K562 (cell line): ENCODE results near the gene VRK3. TPM values are rescaled to one million over a fixed set of nuclear protein-coding genes. Genes with fewer than 3 reads are reported as not detected.

Experiments used
- CBFA2T3 ChIP-seq: fragments of 450-650 bp; IDR thresholded peaks from 2 replicates; pipeline ENCODE4 v1.6.1; 2017
- EGR1 ChIP-seq: fragments of 450-650 bp; conservative IDR thresholded peaks from 2 replicates; pipeline ENCODE4 v1.6.1; 2017; ENCODE audit warnings: mild to moderate bottlenecking
- EP400 ChIP-seq: fragments of 450-650 bp; IDR thresholded peaks from 2 replicates; pipeline ENCODE4 v1.6.1; 2017; ENCODE audit warnings: antibody characterized with exemption, mild to moderate bottlenecking, moderate library complexity
- ESRRA ChIP-seq: fragments of 450-650 bp; IDR thresholded peaks from 2 replicates; pipeline ENCODE4 v1.6.1; 2014; ENCODE audit warnings: low read depth, mild to moderate bottlenecking, moderate library complexity, borderline replicate concordance
- FOS ChIP-seq: IDR thresholded peaks from 3 replicates; pipeline ENCODE4 v1.6.1; 2011; ENCODE audit not compliant: insufficient read length; ENCODE audit errors: extremely low read depth
- GABPB1 ChIP-seq: sonication (generic); formaldehyde crosslinking; IDR thresholded peaks from 2 replicates; pipeline ENCODE4 v1.8.0; 2022; ENCODE audit warnings: mild to moderate bottlenecking, missing genetic modification reagents
- HMG20A ChIP-seq: fragments of 450-650 bp; formaldehyde crosslinking; conservative IDR thresholded peaks from 2 replicates; pipeline ENCODE4 v1.4.0; 2020; ENCODE audit warnings: mild to moderate bottlenecking, mixed read lengths
- HMGN3 ChIP-seq: IDR thresholded peaks from 2 replicates; pipeline ENCODE4 v1.6.1; 2011; ENCODE audit warnings: borderline replicate concordance, low read depth, mild to moderate bottlenecking, mixed read lengths, low read length; ENCODE audit not compliant: insufficient read length; ENCODE audit errors: extremely low read depth
- ID3 ChIP-seq, 2 experiments: fragments of 250-450 bp in 1 of 2; fragments of 450-650 bp in 1 of 2; sonication (Bioruptor Pico) in 1 of 2; IDR thresholded peaks; 2 replicates each; pipeline versions ENCODE4 v1.6.1 to v1.8.0; 2016 to 2021; ENCODE audit warnings: mild to moderate bottlenecking in 2 of 2, moderate library complexity in 2 of 2, missing compliant biosample characterization in 1 of 2, missing genetic modification characterization in 1 of 2
- NELFE ChIP-seq: IDR thresholded peaks from 2 replicates; pipeline ENCODE4 v1.6.1; 2011; ENCODE audit warnings: mild to moderate bottlenecking; ENCODE audit not compliant: insufficient read depth, insufficient read length
- POLR2H ChIP-seq: IDR thresholded peaks from 2 replicates; pipeline ENCODE4 v1.6.1; 2016; ENCODE audit warnings: missing genetic modification characterization, low read depth, mild to moderate bottlenecking, control low read depth, missing compliant biosample characterization, moderate library complexity
- STAT6 ChIP-seq: sonication (generic); formaldehyde crosslinking; IDR thresholded peaks from 2 replicates; pipeline ENCODE4 v1.8.1; 2023; ENCODE audit warnings: mild to moderate bottlenecking, missing genetic modification reagents
- TCF7 ChIP-seq: sonication (generic); IDR thresholded peaks from 2 replicates; pipeline ENCODE4 v1.6.1; 2016; ENCODE audit warnings: antibody characterized with exemption, borderline replicate concordance
- ZBTB11 ChIP-seq, 3 experiments: fragments of 200-800 bp in 1 of 3; fragments of 250-450 bp in 1 of 3; fragments of 450-650 bp in 1 of 3; sonication (Bioruptor Pico) in 1 of 3; sonication (Bioruptor generic) in 1 of 3; formaldehyde crosslinking in 1 of 3; IDR thresholded peaks; 2 replicates each; pipeline versions ENCODE4 v1.6.1 to v1.8.0; 2016 to 2022; ENCODE audit warnings: mild to moderate bottlenecking in 2 of 3, missing genetic modification characterization in 2 of 3, missing compliant biosample characterization in 1 of 3, moderate library complexity in 1 of 3
- ZBTB9 ChIP-seq: fragments of 450-650 bp; formaldehyde crosslinking; IDR thresholded peaks from 2 replicates; pipeline ENCODE4 v1.4.0; 2020; ENCODE audit warnings: mild to moderate bottlenecking, moderate library complexity
- ZNF395 ChIP-seq: fragments of 200-800 bp; sonication (Bioruptor generic); IDR thresholded peaks from 2 replicates; pipeline ENCODE4 v1.6.1; 2017; ENCODE audit warnings: missing genetic modification characterization, missing compliant biosample characterization
- polyA plus RNA-seq, 8 experiments: library from polyadenylated mRNA; depleted of rRNA in 4 of 8; stranded (reverse) in 5 of 8; unstranded in 3 of 8; fragments of >200 nt; fragmentation: Nextera tagmentation in 2 of 8; fragmentation: Illumina TruSeq in 1 of 8; extraction: Ambion mirVana in 2 of 8; extraction: Trizol in 1 of 8; gene quantifications; 2 replicates each; pipeline versions ENCODE4 v1.2.1 to v1.2.3, GENCODE V29; 2011 to 2014; ENCODE audit warnings: inconsistent platforms in 1 of 8, missing spikeins in 1 of 8
- total RNA-seq, 7 experiments: library from RNA; depleted of rRNA in 6 of 7; stranded (reverse); fragments of >200 nt in 6 of 7; fragmentation: Illumina TruSeq in 2 of 7; extraction: Trizol in 2 of 7; gene quantifications; 2 replicates each; pipeline versions ENCODE4 v1.2.1 to v1.2.3, GENCODE V29; 2011 to 2021; ENCODE audit warnings: low replicate concordance in 1 of 7
- TF ChIP-seq, protein P1 (sequence below): sonication (generic); formaldehyde crosslinking; IDR thresholded peaks from 2 replicates; pipeline ENCODE4 v1.9.0; 2022; ENCODE audit warnings: mild to moderate bottlenecking, missing genetic modification reagents

VRK3 gene
- total and polyA plus RNA-seq, 9 of the 15 experiments (the other 6 are each of a cell fraction or from before 2014, with no cell fraction given), result 25.6 to 94.3 (median 42.9) TPM

GRCh38 chr19:49929121-49929610 lies 96.0 kb downstream of the VRK3 start, which contains the start of the genes ATF5 and NUP62 (continued):
- TF ChIP-seq ID3 (CRISPR knock-in tag; IDR thresholded peaks at IDR 0.05) (no peak), ID3 (tag; IDR thresholded peaks at IDR 0.05) (peak; percentile 74; the same call in 1 of the 2 replicates), FOS (no peak), EGR1 (no peak), ZBTB11 (CRISPR knock-in tag; IDR thresholded peaks at IDR 0.05) (peak in 1 of 3 experiments; percentile 76; a peak in 2 of 6 replicates), NELFE (no peak), EP400 (peak; percentile 98), POLR2H (tag) (peak; percentile 97), STAT6 (CRISPR knock-in tag) (peak; percentile 79; the same call in 1 of the 2 replicates), ZBTB9 (peak; percentile 25; the same call in 1 of the 2 replicates), HMG20A (no peak), GABPB1 (peak; percentile 53; the same call in 1 of the 2 replicates), TCF7 (0 out of 2 replicates have a peak, but pooled peaks have one; percentile 49), ESRRA (peak; percentile 64; the same call in 1 of the 2 replicates), CBFA2T3 (no peak), ZNF395 (CRISPR knock-in tag) (peak; percentile 43; the same call in 1 of the 2 replicates), HMGN3 (peak; percentile 51)
- TF ChIP-seq, protein P1, sequence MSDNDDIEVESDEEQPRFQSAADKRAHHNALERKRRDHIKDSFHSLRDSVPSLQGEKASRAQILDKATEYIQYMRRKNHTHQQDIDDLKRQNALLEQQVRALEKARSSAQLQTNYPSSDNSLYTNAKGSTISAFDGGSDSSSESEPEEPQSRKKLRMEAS (CRISPR knock-in tag), result peak; percentile 96; the same call in 1 of the 2 replicates
